SHP77 treated with DMSO at 0.1 percent for 48 hours (cell line): Measurements from ENCODE around the gene PACRG.

Experiments
- DNase-seq: peaks from one replicate; lab custom pipeline; 2025; lab: John Stamatoyannopoulos, UW

PACRG gene

DNA sequence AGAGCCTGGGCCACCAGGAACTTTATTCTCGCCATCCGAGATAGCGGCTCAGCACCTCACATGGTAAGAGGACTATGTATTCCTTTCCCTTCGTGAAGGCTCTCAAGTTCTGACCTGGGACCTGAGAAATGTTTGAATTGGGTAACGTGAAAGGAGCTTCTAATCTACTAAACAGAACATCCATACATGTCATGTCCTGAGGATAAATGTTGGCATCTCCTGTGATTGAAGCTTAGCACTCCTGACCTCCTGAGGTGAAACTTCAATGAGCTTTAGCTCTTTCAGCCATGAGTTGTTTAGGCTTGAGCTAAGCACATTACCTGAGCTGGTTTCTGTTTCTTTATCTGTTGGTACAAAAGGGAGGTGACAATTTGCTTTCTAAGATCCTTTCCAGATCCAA, 280.9 kb downstream of the PACRG start:
- no peak for DNase-seq

DNA sequence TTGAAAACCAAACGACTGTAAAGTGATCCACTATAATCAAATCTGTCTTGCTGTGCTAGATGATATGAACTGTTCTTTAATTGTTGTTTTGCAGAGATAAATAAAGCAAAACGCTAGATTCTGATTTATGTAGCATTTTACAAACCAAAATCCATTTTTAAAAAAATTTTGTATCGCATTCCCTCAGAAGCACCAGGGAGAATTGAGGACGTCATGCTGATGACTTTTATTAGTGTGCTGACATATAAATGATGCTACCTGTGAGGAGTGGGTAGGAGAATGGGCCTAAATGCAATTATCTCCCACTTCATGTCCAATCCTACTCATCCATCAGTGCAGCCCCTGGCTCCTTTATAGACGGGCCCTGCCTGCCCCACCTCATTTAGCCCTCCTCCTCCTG, 282.4 kb downstream of the PACRG start:
- DNase-seq: no peak

DNA sequence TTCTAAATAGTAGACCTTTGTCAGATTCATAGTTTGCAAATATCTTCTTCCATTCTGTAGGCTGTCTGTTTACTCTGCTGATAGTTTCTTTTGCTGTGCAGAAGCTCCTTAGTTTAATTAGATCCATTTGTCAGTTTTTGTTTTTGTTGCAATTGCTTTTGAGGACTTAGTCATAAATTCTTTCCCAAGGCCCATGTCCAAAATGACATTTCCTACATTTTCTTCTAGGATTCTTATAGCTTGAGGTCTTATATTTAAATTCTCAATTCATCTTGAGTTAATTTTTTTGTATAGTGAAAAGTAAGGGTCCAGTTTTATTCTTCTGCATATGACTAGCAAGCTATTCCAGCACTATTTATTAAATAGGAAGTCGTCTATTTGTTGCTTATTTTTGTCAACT, 287.0 kb downstream of the PACRG start:
- no peak for DNase-seq

DNA sequence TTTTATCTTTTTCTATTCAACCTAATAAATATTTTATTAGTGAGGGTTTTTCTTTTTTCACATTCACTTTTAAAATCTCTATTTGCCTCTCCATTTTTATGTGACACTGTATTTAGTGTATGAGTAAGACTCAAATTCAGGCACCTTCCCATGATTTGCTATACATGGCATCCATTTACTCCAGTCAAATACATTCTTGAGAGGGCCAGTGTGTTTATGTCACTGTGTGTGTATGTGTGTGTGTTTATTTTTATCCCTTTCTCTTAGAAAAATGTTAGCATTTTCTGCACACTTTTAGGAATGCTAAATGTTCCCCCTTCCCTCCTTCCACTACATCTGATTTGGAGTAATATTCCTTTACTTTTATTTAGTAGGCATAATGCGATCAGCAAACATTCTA, 290.0 kb downstream of the PACRG start:
- no peak for DNase-seq

DNA sequence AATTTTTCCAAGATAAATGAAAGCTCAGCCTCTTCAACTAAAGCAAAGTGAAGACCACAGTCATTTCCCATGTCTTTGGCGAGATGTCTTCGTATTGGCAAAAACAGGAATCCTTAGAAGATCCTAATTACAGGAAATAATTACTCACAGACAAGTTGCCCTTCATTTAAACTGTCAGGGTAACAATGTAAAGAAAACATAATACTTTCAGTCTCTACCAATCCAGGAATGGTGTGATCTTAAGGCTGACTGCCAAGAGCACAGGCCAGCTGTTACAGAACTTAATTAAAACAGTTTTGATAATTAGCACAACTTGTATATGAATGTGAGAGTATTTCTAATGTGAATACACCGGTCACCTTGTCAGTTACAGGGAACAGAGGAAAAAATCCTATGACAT, 292.2 kb downstream of the PACRG start:
- DNase-seq: no peak

DNA sequence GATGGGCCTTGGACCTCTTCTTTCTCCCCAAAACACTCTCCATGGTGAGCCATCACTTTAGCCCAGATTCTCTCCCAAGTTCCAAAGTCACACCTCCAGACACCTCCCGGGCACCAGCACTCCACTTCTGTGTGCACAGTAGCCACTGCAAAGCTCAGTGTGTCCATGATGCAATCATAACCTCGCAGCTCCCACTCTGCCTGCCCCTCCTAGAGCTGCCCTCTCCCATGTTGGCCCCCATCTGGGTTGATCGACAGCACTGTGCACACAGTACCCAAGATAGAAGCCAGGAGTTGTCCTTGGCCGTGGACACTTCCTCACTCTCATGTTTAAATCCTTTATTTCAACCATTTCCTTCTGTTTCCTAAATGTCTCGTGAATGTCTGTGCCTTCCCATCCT, 293.3 kb downstream of the PACRG start:
- no peak for DNase-seq

DNA sequence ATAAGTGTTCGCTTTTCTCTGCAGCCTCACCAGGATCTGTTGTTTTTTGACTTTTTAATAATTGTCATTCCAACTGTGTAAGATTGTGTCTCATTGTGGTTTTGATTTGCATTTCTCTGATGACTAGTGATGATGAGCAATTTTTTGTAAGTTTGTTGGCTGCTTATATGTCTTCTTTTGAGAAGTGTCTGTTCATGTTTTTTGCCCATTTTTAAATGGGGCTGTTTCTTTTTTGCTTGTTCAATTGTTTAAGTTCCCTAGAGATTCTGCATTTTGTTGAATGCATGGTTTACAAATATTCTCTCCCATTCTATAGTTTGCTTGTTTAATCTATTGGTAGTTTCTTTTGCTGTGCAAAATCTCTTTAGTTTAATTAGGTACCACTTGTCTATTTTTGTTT, 295.9 kb downstream of the PACRG start:
- DNase-seq: no peak

DNA sequence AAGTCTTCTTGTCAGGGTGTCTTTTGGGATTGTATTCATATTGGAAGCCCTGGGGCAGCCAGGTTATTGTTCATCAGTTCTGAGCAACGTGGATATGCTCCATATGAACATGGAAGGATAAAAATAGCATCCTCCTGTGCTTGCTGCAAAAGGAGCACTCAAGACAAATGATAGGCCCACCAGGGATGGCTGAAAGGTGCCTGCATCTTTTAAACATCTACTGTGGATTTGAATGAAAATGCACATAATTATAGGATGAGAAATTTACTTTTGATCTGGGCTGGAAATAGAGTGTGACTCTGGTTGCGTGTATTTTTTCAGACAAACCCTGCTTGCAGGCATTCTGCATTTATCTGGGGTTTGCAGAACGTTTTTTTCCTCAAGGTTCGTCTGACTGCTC, 299.1 kb downstream of the PACRG start:
- DNase-seq: no peak

DNA sequence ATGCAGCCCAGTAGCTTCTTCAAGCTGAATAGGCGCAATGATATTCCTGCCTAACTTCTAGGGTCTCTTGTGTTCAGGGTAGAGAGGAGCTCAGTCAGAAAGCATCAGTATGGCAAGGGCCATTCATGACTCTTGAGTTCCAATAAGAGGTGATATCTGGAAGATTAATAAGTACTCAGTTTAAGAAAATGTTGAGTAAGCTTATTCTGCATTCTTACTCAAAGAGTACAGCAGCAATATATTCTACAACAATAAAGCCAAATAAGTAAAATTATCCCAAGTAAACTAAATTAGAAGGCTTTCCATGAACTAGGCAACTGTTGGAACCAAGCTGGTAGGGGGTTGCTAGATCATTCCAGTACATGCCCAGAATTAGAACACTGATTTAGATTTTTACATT, 303.2 kb downstream of the PACRG start:
- DNase-seq: no peak

DNA sequence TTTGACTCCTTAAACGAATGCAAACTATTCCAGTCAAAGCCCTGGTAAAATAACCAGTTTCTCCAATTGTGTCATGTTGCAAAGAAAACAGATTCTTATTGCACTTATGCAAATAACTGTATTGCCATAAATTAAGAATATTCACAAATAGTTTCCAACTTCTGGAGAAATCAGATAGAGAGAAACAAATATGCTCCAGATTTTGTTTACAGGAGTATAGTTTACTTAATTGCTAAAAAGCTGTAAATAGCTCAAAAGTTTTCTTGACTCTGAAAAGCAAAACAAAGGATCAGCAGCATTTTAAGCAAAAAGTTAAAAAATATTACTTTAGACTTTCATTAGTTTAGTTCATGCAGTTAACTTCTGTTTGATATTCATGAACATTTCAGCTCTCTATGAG, 304.2 kb downstream of the PACRG start:
- DNase-seq: no peak

DNA sequence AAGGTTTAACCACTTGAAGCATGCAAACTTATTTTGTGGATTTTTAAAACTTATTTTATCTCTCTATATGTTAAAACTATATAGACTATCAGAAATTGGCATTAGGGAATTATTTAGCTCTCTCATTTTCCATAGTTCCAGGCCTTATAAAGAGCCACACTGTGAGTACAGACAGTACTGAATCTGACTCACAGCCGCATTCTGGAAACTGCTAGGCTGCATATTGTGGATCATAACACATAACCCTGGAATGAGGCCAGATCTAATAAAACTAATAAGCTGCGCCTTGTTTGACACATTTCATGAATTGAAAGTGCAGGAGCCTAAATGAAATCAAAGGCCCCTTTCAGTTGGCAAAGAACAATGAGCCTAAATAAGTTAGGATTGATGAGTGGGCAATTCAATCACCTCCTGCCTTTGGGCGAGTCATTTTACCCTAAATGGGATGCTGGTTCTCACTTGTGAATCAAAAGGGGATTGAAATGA, 308.4 kb downstream of the PACRG start:
- no peak for DNase-seq

DNA sequence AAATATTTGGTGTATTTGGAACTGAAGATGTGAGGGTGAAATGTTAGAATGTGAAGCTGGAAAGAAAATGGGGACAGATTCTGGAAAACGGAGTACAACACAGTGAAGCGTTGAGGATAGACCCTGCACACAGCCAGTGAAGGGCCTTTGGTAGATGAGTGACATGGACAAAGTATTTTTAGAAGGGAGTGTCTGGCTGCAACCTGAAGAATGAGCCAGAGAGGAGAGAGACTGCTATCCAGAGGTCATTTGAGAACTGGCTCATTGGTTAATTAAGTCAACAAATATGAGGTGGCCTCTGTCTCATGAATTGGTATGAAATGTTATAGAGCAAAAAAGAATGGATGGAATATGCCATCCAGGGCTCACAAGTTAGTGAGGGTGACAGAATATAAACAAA, 310.5 kb downstream of the PACRG start:
- DNase-seq: no peak

DNA sequence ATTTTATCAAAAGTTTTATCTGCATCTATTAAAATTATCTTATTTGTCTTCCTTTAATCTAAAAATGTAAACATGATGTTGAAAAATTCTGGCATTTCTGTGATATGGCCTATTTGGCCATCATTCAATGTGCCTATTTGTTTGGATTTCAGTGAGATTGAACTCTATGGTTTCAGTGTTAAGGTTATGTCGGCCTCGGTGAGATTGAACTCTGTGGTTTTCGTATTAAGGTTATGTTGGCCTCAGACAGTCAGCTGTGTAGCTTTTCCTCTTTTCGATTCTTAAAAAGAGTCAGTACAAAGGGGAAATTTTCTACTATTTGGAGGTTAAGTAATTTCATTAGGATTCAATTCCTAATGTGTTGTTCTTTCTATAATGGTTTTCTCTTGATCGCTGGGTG, 320.6 kb downstream of the PACRG start:
- no peak for DNase-seq

DNA sequence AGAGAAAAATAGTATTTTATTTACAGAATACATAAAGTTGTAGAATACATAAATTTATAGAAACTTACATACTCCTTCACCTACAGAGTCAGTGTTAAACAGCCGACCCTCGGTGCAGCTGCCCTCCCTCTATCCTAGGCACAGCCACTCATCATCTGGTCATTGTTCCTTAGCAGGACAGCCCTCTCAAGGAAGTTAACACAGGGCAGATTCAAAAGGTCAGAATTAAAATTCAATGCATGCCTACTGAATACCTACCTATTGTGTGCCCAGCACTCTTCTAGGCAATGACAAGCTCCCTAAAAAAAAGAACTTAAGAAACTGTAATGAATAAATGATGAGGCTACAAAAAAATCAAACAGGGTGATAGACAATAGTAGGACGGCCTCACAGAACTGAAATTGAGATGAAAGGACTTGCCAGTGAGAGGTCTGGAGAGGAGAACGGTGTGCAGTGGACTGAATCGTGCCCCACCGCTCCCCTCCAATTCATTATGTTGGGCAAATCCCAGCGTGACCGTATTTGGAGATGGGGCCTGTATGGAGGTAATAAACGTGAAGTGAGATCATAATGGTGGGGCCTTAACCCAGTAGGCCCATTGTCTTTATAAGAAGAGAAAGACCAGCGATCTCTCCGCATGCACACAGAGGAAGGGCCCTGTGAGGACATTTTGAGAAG, 326.0 kb downstream of the PACRG start:
- DNase-seq: no peak

DNA sequence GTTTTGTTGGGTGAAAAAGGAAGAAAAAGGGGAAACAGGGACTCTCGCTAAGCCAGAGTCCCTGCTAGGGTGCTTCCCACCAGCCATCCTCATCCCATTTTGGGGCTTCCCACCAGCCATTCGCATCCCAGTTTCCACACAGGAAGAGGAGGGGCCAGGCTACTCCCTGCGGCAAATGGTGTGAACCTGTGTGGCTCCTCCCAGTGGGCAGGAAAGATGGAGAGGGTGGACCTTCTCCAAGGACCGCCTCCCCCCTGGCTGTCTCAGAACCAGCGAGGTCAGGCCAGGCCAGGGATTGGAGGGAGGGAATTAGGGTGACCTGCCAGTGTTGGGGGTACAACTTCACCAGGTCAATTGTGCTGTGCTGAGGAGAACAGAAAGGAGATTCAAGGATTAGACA, 326.9 kb downstream of the PACRG start:
- DNase-seq: no peak

DNA sequence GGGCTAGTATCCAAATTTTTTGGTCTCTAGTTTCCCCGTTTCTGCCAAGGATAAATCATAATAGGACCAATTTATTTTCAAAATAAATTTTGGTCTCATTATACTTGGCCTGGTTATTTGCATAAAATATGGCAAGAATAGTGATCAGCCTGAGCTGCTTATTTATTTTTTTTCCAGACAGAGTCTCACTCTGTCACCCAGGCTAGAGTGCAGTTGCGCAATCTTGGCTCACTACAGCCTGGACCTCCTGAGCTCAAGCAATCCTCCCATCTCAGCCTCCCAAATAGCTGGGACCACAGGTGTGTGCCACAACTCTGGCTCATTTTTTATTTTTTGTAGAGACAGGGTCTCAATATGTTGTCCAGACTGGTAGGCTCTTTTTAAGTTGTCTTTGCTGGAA, 329.5 kb downstream of the PACRG start:
- no peak for DNase-seq

DNA sequence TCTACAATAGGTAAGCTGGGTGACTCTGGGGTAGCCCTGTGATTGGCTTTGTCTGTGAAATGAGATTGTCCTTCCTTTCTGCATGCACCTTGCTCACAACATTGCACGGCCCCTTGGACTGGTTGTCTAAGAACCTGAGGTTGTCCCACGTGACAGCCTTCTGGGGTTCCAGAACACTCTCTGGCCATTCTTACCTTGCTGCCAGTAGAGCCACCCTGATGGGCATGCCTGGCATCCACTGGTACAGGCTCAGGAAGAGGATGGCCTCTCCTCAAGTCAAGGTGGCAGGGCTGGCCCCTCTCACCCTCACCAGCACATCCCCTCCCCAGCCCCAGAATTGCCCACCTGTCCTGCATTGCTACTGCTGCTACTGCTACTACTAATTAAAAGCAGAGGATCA, 335.0 kb downstream of the PACRG start:
- DNase-seq: no peak

DNA sequence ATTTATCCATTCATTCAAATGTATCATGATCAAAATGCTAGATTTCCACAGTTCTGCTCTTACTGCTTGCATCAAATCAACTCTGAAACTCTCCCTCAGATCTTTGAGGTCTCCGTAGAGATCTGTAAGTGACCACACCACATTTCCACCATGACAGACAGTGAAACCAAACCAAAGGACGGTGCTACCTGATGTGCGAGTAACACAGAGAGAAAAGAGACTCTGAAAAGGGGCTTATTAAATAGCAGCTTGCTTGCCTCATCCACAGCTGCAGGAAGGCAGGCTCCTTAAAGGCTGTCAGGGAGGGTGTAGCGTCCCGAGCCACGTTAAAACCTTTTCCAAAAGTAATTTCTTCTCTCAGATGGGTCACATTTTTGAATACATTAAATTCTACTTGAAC, 335.8 kb downstream of the PACRG start:
- no peak for DNase-seq

DNA sequence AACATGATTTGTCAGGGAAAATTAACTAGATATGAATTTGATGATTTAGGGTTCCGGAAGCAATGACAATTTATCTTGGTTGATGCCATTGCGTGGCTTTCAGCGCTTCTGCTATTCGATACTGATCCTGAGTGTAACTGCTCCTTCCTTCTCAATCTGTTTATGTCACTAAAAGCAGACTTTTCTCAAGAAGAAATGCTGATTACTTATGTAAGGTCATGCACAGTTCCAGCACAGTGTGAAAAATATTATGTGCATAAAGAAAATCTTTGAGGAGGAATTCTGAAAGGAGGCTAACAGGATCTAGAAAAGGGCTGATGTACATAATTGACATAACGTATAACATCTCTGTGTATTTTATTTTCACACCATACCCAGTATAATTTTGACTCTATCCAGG, 336.6 kb downstream of the PACRG start:
- no peak for DNase-seq

DNA sequence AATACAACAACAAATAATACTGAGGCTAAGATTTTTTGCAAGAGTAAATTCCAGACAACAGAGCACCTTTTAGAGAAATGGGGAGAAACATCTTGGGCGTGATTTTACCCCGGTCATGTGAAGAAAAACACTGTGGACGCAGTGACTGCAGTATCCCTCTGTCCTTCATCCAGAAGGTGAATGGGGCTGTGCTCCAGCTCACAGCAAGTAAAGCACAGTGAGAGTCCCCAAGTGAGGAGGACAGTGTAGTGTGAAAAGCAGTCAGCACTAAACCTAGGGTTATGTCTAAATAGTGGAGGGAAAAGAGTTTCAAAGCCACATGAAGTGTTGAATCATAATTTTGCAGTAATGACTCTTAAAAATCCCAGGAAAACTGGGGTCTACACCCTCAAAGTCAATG, 338.4 kb downstream of the PACRG start:
- no peak for DNase-seq

DNA sequence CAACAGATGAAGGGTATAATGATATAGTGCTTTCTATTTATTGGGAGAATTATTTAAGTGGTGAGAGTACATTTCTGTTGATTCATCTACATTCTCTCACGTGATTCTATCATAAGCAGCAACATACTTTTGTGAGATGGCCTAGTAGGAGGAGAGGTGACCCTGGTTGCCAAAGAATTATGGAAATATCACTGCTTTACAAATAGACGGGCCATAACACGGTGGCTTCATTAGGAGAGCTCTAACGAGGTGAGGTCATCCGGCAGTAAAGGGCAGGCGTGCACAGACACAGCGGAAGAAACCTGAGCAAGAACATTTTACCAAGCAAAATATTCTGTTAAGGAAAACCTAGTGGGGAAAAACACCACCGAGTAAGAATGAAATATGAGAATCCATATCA, 349.4 kb downstream of the PACRG start:
- DNase-seq: no peak

DNA sequence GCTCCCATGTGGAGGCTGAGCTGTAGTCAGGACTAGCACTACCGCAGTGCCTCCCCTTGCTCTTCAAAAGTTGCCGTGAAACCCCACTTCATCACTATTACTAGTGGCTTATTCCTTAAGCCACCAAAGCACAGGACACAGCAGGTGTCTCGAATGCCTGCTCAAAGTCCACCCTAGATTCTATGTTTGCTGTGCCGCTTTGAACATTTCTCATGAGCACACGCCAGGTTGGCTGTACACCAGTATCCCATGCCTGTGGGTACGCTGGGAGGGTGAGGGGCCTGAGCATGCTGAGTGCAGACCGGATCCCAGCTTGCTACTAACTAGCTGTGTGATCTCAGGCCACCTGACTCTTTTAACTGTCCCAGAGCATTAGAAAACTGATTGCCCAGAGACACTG, 350.9 kb downstream of the PACRG start:
- no peak for DNase-seq

DNA sequence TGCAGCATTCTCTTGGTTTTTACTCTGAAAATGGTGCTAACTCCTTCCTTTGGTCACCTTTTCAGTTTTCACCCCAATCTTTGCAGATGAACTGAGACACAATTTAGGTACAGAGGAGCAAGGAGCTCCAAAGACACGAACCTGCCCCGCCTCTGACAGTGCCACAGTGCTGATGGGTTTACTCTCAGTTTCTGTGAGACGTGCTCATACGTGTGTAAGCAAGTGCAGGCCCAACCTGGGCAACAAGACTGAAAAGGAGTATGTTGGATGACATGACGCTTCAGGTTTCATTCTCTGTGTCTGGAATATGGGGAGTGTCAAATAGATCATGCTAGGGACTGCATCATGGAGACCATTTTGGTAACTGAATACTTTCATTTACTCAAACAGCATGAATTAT, 352.5 kb downstream of the PACRG start:
- DNase-seq: no peak

DNA sequence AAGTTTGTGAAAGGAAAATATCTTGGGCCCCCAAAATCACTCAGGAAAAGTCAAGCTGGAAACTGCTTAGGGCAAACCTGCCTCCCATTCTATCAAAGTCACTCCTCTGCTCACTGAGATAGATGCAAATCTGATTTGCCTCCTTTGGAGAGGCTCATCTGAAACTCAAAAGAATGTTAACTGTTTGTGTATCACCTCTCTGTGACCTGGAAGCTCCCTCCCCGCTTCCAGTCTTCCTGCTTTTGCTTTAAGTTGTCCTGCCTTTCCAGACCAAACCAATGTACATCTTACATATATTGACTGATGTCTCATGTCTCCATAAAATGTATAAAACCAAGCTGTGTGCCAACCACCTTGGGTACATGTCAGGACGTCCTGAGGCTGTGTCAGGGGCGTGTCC, 355.4 kb downstream of the PACRG start:
- no peak for DNase-seq

DNA sequence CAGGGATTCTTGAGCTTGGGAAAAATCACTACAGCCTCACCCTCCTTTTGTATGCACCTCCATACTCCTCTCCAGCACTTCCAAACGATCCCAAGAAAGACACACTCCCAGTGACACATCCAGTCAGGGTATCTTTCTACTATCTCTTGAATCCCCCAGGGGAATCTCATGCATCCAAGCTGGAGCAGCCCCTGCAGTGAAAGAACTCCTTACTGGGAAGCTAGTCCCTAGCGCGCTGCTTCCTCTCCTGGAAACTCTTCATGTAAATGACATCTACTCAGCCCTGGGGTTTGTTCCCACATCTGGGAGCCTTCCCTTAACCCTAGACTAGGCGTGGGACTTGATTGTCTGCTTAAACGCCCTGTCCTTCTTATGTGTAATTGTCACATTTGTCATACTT, 357.7 kb downstream of the PACRG start:
- no peak for DNase-seq
